ENCODE data around the gene WDR17.

GRCh38 chr4:176193938-176194337 is 128.3 kb downstream of the WDR17 start:
- TF ChIP-seq, protein P1, sequence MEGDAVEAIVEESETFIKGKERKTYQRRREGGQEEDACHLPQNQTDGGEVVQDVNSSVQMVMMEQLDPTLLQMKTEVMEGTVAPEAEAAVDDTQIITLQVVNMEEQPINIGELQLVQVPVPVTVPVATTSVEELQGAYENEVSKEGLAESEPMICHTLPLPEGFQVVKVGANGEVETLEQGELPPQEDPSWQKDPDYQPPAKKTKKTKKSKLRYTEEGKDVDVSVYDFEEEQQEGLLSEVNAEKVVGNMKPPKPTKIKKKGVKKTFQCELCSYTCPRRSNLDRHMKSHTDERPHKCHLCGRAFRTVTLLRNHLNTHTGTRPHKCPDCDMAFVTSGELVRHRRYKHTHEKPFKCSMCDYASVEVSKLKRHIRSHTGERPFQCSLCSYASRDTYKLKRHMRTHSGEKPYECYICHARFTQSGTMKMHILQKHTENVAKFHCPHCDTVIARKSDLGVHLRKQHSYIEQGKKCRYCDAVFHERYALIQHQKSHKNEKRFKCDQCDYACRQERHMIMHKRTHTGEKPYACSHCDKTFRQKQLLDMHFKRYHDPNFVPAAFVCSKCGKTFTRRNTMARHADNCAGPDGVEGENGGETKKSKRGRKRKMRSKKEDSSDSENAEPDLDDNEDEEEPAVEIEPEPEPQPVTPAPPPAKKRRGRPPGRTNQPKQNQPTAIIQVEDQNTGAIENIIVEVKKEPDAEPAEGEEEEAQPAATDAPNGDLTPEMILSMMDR (conservative IDR thresholded peaks at IDR 0.05; ENCODE audit: low read depth, low read length) = no peak
- no peak for TF ChIP-seq EZH2phosphoT487 (IDR thresholded peaks at IDR 0.05; ENCODE audit: borderline replicate concordance, low read length)
